Stimulated activated effector memory CD8-positive, alpha-beta T cell treated with anti-CD3 and anti-CD28 coated beads, Interleukin-12 subunit alpha, Interleukin-12 subunit beta, amount 100 ng/mL, for 72 hours (primary cell): ENCODE measurements around the gene TMED4.

Experiments used
- ATAC-seq: fragments of 150-1000 bp; cut with Tn5 transposase; 2 replicates; pipeline ENCODE4 v1.10.0; 2021
- DNase-seq, 2 donors: peaks; one replicate each; pipeline ENCODE4 v3.0.0; 2021 to 2022; ENCODE audit warnings: low spot score in 2 of 2
- H3K27ac Mint-ChIP-seq: one replicate; pipeline ENCODE4 v1.8.0; 2022; ENCODE audit warnings: mild to moderate bottlenecking, mixed read lengths
- H3K36me3 Mint-ChIP-seq: one replicate; pipeline ENCODE4 v1.8.0; 2022; ENCODE audit warnings: mild to moderate bottlenecking, mixed read lengths
- H3K4me1 Mint-ChIP-seq: one replicate; pipeline ENCODE4 v1.8.0; 2022; ENCODE audit warnings: mixed read lengths
- H3K4me3 Mint-ChIP-seq: one replicate; pipeline ENCODE4 v1.8.0; 2022; ENCODE audit warnings: mild to moderate bottlenecking, mixed read lengths
- H3K9me3 Mint-ChIP-seq: one replicate; pipeline ENCODE4 v1.8.0; 2022; ENCODE audit warnings: mixed read lengths

The TMED4 gene

GRCh38 chr7:44541028-44541869, 40.8 kb downstream of the TMED4 start, which contains the start of gene NPC1L1:
TSS of gene NPC1L1 (minus strand) at chr7:44541330. CDS start at chr7:44541259, 71 bp downstream.
- Mint-ChIP-seq H3K4me3 (no peak within 1 kb of the TSS), H3K36me3 (no peaks in the 10 kb centered on the region), H3K9me3 (no peaks in the 10 kb centered on the region), H3K27ac (no peak within 1 kb of the TSS), H3K4me1 (no peaks in the 10 kb centered on the region)
- DNase-seq (no peak), ATAC-seq (no peak)

GRCh38 chr7:44540592-44541027, 41.4 kb downstream of the TMED4 start:
- H3K4me1 Mint-ChIP-seq: no peaks in the 10 kb centered on the region
- H3K27ac Mint-ChIP-seq: no peak overlapping the region
- H3K4me3 Mint-ChIP-seq: no peak overlapping the region
- H3K36me3 Mint-ChIP-seq: no peaks in the 10 kb centered on the region
- DNase-seq (no peak), ATAC-seq (no peak)
- H3K9me3 Mint-ChIP-seq: no peaks in the 10 kb centered on the region

DNA sequence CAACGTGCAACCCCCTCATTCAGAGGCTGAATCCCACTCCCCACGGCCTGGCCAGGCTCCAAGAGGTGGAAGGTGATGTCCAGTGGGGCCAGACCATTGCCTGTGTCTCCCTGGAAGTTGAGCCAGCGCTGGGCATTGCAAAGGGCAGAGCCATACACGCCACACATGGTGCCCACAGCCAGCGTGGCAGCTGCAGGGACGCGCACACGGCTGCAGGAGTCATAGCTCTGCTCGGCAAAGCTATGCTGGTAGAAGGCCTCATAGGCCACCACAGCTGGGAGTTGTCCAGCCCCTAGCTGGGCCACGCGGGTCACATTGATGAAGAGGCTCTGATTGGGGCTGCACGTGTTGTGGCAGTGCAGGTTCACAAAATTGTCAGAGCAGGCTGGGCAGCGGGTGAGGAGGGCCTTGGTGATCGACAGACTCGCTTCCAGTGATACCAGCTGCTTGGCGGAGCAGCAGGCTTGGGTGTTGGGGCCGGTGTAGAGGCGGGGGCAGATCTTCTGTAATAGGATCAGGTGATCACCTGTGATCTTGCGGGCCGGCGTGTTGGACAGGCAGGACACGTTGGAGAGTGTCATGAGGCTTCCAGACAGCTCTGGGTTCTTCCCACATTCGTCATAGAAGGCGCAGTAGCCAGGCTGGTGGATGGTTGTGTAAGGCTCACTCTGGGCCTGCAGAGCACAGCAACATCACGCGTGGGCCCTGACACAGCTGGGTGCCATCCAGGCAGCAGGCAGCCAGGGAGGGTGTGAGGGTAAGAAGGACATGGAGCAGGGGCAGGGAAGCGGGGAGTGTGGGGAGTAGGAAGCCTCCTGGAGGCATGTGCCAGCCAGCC, 42.1 kb downstream of the TMED4 start:
- Mint-ChIP-seq H3K36me3 (no peaks in the 10 kb centered on the region), H3K9me3 (no peaks in the 10 kb centered on the region), H3K27ac (no peak overlapping the region), H3K4me1 (no peaks in the 10 kb centered on the region), H3K4me3 (no peak overlapping the region)
- ATAC-seq: no peak
- DNase-seq: no peak

DNA sequence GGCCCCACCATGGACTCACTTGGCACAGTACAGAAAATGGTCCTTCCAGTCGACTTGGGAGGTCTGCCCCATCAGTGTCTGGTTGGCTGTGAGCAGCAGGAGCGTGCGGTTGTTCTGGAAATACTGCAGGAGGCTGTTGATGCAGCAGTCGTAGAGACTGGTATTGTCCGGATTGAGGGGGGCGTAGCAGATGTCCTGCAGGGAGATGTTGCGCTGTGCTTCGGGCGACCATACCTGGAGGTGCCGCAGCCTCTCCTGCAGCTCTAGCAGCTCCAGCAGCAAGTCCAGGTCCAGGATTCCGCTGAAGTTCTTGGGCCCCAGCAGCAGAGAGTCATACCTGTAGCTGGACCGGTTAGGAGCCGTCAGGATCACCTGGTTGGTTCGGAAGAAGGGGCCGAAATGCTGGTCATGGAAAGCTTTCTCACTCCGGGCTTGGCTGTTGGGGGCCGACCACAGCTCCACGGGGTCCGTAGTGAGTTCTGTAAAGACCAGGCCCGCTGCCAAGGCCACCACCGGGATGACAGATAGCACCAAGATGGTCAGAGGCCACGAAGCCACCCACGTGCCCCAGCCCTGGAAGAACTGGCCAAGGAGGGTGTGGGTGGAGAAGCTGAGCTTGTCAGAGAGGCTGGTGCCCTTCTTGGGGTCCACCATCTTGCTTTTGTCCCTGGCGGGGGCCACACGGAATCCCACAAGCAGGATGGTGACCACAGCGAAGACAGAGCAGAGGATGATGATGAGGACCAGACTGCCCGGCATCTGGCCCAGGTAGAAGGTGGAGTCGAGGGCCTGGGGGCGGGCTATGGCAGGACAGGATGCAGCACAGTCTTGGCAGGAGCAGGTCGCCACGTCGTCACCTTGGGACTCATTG, 43.0 kb downstream of the TMED4 start:
- no peak overlapping the region for H3K27ac Mint-ChIP-seq
- no peaks in the 10 kb centered on the region for H3K9me3 Mint-ChIP-seq
- ATAC-seq (no peak), DNase-seq (no peak)
- no peaks in the 10 kb centered on the region for H3K4me1 Mint-ChIP-seq
- no peak overlapping the region for H3K4me3 Mint-ChIP-seq
- no peaks in the 10 kb centered on the region for H3K36me3 Mint-ChIP-seq

GRCh38 chr7:44538093-44538797, 43.8 kb downstream of the TMED4 start:
- Mint-ChIP-seq H3K36me3 (no peaks in the 10 kb centered on the region), H3K4me3 (no peak overlapping the region), H3K27ac (no peak overlapping the region), H3K4me1 (no peaks in the 10 kb centered on the region), H3K9me3 (no peaks in the 10 kb centered on the region)
- DNase-seq: no peak
- ATAC-seq: no peak

GRCh38 chr7:44537442-44537841, 44.6 kb downstream of the TMED4 start:
- no peak overlapping the region for H3K27ac Mint-ChIP-seq
- H3K9me3 Mint-ChIP-seq: no peaks in the 10 kb centered on the region
- ATAC-seq (no peak), DNase-seq (no peak)
- no peaks in the 10 kb centered on the region for H3K4me1 Mint-ChIP-seq
- no peak overlapping the region for H3K4me3 Mint-ChIP-seq
- no peaks in the 10 kb centered on the region for H3K36me3 Mint-ChIP-seq

GRCh38 chr7:44536090-44536489, 45.9 kb downstream of the TMED4 start:
- Mint-ChIP-seq H3K27ac (no peak overlapping the region), H3K36me3 (no peaks in the 10 kb centered on the region), H3K4me1 (no peaks in the 10 kb centered on the region), H3K4me3 (no peak overlapping the region), H3K9me3 (no peaks in the 10 kb centered on the region)
- no peak for ATAC-seq
- no peak for DNase-seq

DNA sequence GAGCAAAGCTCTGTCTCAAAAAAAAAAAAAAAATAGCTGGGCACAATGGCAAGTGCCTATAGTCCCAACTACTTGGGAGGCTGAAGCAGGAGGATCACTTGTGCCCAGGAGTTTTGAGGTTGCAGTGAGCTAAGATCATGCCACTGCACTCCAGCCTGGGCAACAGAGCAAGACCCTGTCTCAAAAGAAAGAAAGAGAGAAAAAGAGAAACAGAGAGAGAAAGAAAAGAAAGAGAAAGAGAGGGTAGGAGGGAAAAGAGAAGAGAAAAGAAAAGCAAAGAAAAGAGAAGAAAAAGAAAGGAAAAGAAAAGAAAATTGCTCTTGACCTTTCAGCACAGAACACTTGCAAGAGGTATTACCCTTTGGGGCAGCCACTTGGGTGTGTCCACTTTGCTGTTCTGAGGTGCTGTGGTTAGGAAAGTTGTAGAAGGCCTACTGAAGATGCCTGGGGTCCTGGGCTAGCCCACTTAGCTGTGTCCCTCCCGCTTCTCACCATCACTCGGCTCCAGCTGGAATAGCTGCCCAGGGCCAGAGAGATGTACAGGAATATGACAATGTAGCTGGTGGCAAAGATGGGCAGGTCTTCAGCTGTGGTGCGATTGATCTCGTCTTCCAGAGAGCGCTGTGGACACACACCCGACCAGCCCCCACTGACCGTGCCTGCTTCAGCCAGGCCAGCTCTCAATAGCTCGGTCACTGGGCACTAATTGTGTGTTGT, 46.5 kb downstream of the TMED4 start:
- no peaks in the 10 kb centered on the region for H3K9me3 Mint-ChIP-seq
- H3K4me3 Mint-ChIP-seq: no peak overlapping the region
- DNase-seq (no peak), ATAC-seq (no peak)
- H3K4me1 Mint-ChIP-seq: no peaks in the 10 kb centered on the region
- no peaks in the 10 kb centered on the region for H3K36me3 Mint-ChIP-seq
- peak overlapping the region; percentile 8 for H3K27ac Mint-ChIP-seq

GRCh38 chr7:44534501-44534900, 47.5 kb downstream of the TMED4 start:
- H3K36me3 Mint-ChIP-seq: no peaks in the 10 kb centered on the region
- H3K4me1 Mint-ChIP-seq: no peaks in the 10 kb centered on the region
- peak; percentile 43 to 78 for DNase-seq
- ATAC-seq: peak; percentile 73
- H3K27ac Mint-ChIP-seq: no peak overlapping the region
- no peaks in the 10 kb centered on the region for H3K9me3 Mint-ChIP-seq
- H3K4me3 Mint-ChIP-seq: no peak overlapping the region

GRCh38 chr7:44534087-44534486, 47.9 kb downstream of the TMED4 start:
- Mint-ChIP-seq H3K4me3 (no peak overlapping the region), H3K4me1 (no peaks in the 10 kb centered on the region), H3K36me3 (no peaks in the 10 kb centered on the region), H3K27ac (no peak overlapping the region), H3K9me3 (no peaks in the 10 kb centered on the region)
- no peak for DNase-seq
- no peak for ATAC-seq

GRCh38 chr7:44533301-44534055, 48.6 kb downstream of the TMED4 start:
- DNase-seq (no peak), ATAC-seq (no peak)
- Mint-ChIP-seq H3K27ac (no peak overlapping the region), H3K4me1 (no peaks in the 10 kb centered on the region), H3K4me3 (no peak overlapping the region), H3K9me3 (no peaks in the 10 kb centered on the region), H3K36me3 (no peaks in the 10 kb centered on the region)

- Mint-ChIP-seq H3K4me3 (no peak overlapping the region), H3K4me1 (no peaks in the 10 kb centered on the region), H3K27ac (peak overlapping the region; percentile 2), H3K36me3 (no peaks in the 10 kb centered on the region), H3K9me3 (no peaks in the 10 kb centered on the region)
- DNase-seq (no peak), ATAC-seq (no peak)
Measured at GRCh38 chr7:44531421-44532380, 50.3 kb downstream of the TMED4 start.

- Mint-ChIP-seq H3K27ac (peak overlapping the region; percentile 2), H3K36me3 (no peaks in the 10 kb centered on the region), H3K9me3 (no peaks in the 10 kb centered on the region), H3K4me1 (no peaks in the 10 kb centered on the region), H3K4me3 (no peak overlapping the region)
- no peak for DNase-seq
- peak; percentile 22 for ATAC-seq
Measured at GRCh38 chr7:44530990-44531389, 51.0 kb downstream of the TMED4 start.
